Brain microvascular endothelial cell (primary cell): ENCODE measurements around the gene RXFP4.

ENCODE experiments used
- DNase-seq: peaks from one replicate; pipeline ENCODE4 v3.0.0-alpha.2; 2020
- H3K27ac ChIP-seq: fragments of 250-450 bp; sonication (Bioruptor Pico); 2 replicates; pipeline ENCODE4 v1.5.1; 2020; ENCODE audit warnings: mild to moderate bottlenecking, moderate library complexity
- H3K27me3 ChIP-seq: fragments of 250-450 bp; sonication (Bioruptor Pico); replicated peaks from 2 replicates; pipeline ENCODE4 v1.5.1; 2020; ENCODE audit warnings: mild to moderate bottlenecking
- H3K36me3 ChIP-seq: fragments of 250-450 bp; sonication (Bioruptor Pico); replicated peaks from 2 replicates; pipeline ENCODE4 v1.5.1; 2020; ENCODE audit warnings: mild to moderate bottlenecking
- H3K4me3 ChIP-seq: 2 replicates; pipeline ENCODE4 v1.5.1; 2011; ENCODE audit warnings: low read depth, mild to moderate bottlenecking, control low read depth, low read length, moderate library complexity
- in situ Hi-C: cut with HindIII; loops from 2 replicates; pipeline ENCODE4 v1.10.0; 2017; ENCODE audit warnings: low sequenced_read_pairs, low pct_ligation_motif_present
- TF ChIP-seq, protein P1 (sequence below): IDR thresholded peaks from 2 replicates; pipeline ENCODE4 v1.5.1; 2011; ENCODE audit warnings: low read depth, mild to moderate bottlenecking, moderate library complexity, low read length, control low read depth, inconsistent platforms; ENCODE audit errors: missing control alignments

The RXFP4 gene

DNA sequence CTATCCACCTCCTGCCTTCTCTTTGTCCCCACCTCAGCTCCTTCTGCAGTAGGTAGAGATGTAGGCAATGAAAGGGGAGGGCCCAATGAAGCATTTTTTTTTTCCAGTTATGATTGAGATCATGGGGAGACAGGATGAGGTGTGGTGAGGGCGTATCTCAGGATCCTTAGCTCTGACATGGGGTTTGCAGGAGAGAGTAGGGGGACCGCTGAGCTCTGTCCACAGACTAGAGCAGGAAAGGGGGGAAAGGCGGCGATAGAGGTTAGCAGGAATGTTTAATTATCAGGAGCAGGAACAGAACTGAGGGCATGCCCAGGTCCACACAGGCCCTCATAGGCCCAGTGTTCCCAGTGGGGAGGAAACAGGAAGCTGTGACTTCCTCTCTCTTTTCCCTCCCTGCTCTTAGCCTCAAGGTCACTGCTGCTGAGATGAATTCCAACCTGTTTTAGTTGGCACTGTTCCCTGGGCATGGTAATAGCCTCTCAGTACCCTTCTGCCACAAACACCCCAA is 901 bp upstream of the RXFP4 start:
- Histone ChIP-seq H3K36me3 (peaks cover 4% of the 10 kb centered on the region), H3K27ac (no peak overlapping the region), H3K4me3 (no peak overlapping the region), H3K27me3 (no peaks in the 10 kb centered on the region)
- no peak for DNase-seq
- in situ Hi-C loops: no loop called here
- TF ChIP-seq, protein P1, sequence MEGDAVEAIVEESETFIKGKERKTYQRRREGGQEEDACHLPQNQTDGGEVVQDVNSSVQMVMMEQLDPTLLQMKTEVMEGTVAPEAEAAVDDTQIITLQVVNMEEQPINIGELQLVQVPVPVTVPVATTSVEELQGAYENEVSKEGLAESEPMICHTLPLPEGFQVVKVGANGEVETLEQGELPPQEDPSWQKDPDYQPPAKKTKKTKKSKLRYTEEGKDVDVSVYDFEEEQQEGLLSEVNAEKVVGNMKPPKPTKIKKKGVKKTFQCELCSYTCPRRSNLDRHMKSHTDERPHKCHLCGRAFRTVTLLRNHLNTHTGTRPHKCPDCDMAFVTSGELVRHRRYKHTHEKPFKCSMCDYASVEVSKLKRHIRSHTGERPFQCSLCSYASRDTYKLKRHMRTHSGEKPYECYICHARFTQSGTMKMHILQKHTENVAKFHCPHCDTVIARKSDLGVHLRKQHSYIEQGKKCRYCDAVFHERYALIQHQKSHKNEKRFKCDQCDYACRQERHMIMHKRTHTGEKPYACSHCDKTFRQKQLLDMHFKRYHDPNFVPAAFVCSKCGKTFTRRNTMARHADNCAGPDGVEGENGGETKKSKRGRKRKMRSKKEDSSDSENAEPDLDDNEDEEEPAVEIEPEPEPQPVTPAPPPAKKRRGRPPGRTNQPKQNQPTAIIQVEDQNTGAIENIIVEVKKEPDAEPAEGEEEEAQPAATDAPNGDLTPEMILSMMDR: no peak

DNA sequence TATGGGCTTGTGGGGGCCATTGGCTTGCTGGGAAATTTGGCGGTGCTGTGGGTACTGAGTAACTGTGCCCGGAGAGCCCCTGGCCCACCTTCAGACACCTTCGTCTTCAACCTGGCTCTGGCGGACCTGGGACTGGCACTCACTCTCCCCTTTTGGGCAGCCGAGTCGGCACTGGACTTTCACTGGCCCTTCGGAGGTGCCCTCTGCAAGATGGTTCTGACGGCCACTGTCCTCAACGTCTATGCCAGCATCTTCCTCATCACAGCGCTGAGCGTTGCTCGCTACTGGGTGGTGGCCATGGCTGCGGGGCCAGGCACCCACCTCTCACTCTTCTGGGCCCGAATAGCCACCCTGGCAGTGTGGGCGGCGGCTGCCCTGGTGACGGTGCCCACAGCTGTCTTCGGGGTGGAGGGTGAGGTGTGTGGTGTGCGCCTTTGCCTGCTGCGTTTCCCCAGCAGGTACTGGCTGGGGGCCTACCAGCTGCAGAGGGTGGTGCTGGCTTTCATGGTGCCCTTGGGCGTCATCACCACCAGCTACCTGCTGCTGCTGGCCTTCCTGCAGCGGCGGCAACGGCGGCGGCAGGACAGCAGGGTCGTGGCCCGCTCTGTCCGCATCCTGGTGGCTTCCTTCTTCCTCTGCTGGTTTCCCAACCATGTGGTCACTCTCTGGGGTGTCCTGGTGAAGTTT is 550 bp downstream of the RXFP4 start:
- Histone ChIP-seq H3K27me3 (no peaks in the 10 kb centered on the region), H3K4me3 (no peak overlapping the region), H3K27ac (no peak overlapping the region), H3K36me3 (peaks cover 19% of the 10 kb centered on the region)
- TF ChIP-seq, protein P1: no peak
- in situ Hi-C loops: no loop called here
- DNase-seq: no peak

DNA sequence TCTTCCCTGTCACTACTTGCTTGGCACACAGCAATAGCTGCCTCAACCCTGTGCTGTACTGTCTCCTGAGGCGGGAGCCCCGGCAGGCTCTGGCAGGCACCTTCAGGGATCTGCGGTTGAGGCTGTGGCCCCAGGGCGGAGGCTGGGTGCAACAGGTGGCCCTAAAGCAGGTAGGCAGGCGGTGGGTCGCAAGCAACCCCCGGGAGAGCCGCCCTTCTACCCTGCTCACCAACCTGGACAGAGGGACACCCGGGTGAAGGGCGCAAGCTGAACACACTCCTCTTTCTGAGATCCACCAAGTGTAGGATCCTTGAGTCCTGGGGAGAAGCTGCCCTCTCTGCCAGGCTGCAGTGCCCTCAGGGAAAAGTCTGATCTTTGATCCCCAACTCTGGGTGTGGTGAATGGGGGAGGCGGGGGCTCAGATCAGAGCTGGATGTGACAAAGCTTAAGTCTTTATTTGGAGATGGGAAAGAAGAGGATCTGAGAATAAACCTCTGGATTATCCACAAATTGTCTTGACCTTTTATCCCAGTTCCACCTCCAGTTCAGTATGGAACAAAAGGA is 1.2 kb downstream of the RXFP4 start:
- TF ChIP-seq, protein P1: no peak
- in situ Hi-C loops: no loop called here
- DNase-seq: no peak
- Histone ChIP-seq H3K27ac (no peak overlapping the region), H3K36me3 (peaks cover 25% of the 10 kb centered on the region), H3K27me3 (no peaks in the 10 kb centered on the region), H3K4me3 (no peak overlapping the region)

DNA sequence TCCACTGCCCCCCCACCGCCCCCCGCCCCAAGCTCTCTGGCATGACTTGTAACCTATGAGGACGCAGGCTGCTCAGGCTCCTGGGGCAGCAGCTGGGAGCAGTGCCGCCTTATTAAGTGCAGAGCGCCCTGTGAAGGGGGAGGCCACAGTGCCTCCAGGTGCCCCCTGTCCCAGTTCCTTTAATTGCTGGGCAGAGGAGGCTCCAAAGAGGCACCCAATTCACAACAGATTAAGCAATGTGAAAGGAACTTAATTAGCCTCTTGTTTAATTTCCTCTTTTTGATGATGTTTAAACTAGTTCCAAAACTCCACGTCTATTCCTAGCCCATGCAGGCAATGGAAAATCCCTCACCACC is 3.0 kb downstream of the RXFP4 start:
- Histone ChIP-seq H3K36me3 (peaks cover 39% of the 10 kb centered on the region), H3K27me3 (no peaks in the 10 kb centered on the region), H3K27ac (no peak overlapping the region), H3K4me3 (no peak overlapping the region)
- in situ Hi-C loops: no loop called here
- TF ChIP-seq, protein P1: no peak
- no peak for DNase-seq

DNA sequence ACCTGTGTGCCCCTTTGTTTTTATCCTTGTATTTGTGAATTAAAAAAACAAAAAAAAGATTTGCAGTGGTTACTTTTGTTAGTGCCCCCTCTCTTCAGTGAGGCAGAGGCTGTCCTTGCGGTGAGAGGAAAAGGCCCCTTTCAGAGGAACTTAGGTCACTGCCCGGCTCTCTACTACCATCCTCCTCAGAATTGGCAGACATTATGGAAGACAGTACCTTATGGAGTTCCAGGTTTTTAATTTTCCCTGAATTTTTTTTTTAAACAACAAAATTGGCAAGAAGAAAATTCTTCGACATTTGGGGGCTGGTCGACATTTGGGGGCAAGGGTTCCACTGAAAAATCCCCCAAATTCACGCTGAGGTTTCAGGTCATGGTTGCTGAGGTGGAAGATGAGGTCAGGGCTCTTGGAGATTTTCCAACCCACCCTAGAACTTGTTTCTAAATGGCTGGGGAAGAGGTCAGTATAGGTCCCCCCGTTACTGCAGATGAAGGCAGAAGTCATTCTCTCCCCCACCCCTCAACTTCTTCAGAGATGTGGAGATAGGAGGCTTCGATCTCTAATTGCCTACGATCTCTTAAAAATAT is 5.3 kb downstream of the RXFP4 start:
- Histone ChIP-seq H3K27ac (no peak overlapping the region), H3K27me3 (no peaks in the 10 kb centered on the region), H3K36me3 (peaks cover 61% of the 10 kb centered on the region), H3K4me3 (no peak overlapping the region)
- in situ Hi-C loops: no loop called here
- DNase-seq: no peak
- TF ChIP-seq, protein P1: no peak

DNA sequence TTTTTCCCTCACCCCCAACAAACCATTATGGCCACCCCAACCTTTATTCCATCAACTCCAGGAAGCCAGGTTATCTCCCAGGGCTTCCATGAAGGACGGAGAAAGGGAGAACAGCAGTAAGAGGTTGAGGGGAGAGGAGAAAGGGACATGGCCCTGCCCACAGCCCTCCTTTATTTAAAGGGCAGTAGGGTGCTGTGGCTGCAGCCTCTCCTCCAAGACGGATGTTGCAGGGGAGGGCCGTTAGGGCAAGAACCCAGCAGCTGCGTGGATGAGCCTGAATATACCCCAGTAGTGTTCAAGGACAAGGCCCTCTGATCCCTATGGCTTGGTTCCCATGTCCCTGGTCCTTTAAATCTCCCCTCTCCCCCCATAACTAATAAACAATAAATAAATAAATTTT is 5.9 kb downstream of the RXFP4 start:
- Histone ChIP-seq H3K36me3 (peaks cover 67% of the 10 kb centered on the region), H3K27ac (no peak overlapping the region), H3K27me3 (no peaks in the 10 kb centered on the region), H3K4me3 (no peak overlapping the region)
- in situ Hi-C loops: no loop called here
- TF ChIP-seq, protein P1: no peak
- no peak for DNase-seq
